Measurements from ENCODE around the gene PCGF6.

DNA sequence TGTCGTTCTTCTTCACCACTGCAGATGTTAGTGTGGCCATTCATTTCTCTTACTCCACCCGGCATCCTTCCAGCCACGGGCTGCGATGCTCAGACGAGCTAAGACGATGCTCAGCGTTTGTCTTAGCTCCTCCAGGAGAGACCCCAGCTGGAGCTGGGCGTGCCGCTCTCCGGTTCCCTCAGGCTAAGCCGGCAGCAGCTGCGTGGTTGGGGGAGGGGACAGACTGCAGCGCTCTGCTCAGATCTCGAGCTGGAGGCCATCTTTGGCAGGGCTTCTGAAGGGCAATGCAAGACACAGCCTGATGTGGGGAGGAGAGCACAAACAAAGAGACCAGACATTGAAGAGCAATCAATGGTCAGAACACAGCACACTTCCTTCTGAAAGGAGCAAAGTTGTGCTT, 69.2 kb downstream of the PCGF6 start:
- TF ChIP-seq, protein P1, sequence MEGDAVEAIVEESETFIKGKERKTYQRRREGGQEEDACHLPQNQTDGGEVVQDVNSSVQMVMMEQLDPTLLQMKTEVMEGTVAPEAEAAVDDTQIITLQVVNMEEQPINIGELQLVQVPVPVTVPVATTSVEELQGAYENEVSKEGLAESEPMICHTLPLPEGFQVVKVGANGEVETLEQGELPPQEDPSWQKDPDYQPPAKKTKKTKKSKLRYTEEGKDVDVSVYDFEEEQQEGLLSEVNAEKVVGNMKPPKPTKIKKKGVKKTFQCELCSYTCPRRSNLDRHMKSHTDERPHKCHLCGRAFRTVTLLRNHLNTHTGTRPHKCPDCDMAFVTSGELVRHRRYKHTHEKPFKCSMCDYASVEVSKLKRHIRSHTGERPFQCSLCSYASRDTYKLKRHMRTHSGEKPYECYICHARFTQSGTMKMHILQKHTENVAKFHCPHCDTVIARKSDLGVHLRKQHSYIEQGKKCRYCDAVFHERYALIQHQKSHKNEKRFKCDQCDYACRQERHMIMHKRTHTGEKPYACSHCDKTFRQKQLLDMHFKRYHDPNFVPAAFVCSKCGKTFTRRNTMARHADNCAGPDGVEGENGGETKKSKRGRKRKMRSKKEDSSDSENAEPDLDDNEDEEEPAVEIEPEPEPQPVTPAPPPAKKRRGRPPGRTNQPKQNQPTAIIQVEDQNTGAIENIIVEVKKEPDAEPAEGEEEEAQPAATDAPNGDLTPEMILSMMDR (IDR thresholded peaks at IDR 0.05): no peak
- TF ChIP-seq POLR2A (IDR thresholded peaks at IDR 0.05): no peak
